ENCODE data around the gene CSMD2.
"Not testable (repeated sequence)": the region's sequence is repeated elsewhere in the genome, so short reads cannot be mapped to it uniquely, and the experiment has no call there.

Gene CSMD2

DNA sequence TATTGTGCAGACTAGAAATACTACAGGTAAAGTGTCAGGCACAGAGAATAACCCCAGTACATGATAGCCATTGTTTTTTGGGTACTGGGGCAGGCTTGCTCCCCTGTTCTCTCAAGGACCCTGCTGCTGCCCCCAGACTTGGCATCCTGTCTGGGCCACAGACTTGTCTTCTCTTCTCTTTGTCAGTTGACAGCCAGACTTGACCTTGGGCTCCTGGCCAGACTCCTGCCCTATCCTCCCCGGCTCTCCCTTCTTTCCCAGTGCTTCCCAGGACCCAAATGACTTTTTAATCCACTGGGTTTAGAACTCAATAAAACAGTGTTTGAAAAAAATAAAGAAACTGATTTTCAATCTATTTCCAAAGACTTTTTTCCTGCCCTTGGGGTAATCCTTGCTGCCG is 649.4 kb downstream of the CSMD2 start:
- H3K36me3 ChIP-seq (ENCODE audit: control insufficient read depth in 1 of 2, insufficient read depth in 2 of 2, low read length in 2 of 2) = no peaks in the 10 kb centered on the region
- H3K27me3 ChIP-seq (ENCODE audit: low read depth, low read length) = no peaks in the 10 kb centered on the region
- H3K4me3 ChIP-seq (ENCODE audit: low read depth in 1 of 2, low read length in 2 of 2) = no peak overlapping the region
- H3K9me3 ChIP-seq (ENCODE audit: control insufficient read depth in 1 of 2, low read length in 2 of 2) = no peaks in the 10 kb centered on the region
- no peaks in the 10 kb centered on the region for H3K4me1 ChIP-seq (ENCODE audit: control insufficient read depth in 1 of 2, insufficient read depth in 2 of 2, low read length in 2 of 2)
- H3K27ac ChIP-seq (ENCODE audit: low read length) = no peak overlapping the region

DNA sequence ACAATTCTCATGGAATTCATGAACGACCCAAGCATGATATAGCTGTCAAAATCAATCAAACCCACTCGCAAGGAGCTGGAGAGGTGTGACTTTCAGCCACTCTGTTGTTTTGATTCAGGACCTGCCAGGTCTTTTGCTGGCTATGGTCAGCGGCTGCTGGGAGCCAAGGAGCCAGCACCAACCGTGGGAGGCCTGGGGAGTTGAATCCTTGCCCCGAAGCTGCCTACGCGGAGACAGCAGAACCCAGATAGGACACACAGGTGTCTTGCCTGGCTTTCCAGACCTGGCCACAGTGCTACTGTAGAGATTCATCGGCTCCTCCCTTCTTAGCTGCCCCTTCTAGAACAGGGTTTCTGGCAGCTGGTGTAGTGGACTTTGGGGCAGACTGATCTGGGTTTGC is 649.9 kb downstream of the CSMD2 start:
- H3K36me3 ChIP-seq (ENCODE audit: control insufficient read depth in 1 of 2, insufficient read depth in 2 of 2, low read length in 2 of 2) = no peaks in the 10 kb centered on the region
- no peak overlapping the region for H3K27ac ChIP-seq (ENCODE audit: low read length)
- no peaks in the 10 kb centered on the region for H3K27me3 ChIP-seq (ENCODE audit: low read depth, low read length)
- H3K9me3 ChIP-seq (ENCODE audit: control insufficient read depth in 1 of 2, low read length in 2 of 2) = no peaks in the 10 kb centered on the region
- H3K4me1 ChIP-seq (ENCODE audit: control insufficient read depth in 1 of 2, insufficient read depth in 2 of 2, low read length in 2 of 2) = no peaks in the 10 kb centered on the region
- H3K4me3 ChIP-seq (ENCODE audit: low read depth in 1 of 2, low read length in 2 of 2) = no peak overlapping the region

DNA sequence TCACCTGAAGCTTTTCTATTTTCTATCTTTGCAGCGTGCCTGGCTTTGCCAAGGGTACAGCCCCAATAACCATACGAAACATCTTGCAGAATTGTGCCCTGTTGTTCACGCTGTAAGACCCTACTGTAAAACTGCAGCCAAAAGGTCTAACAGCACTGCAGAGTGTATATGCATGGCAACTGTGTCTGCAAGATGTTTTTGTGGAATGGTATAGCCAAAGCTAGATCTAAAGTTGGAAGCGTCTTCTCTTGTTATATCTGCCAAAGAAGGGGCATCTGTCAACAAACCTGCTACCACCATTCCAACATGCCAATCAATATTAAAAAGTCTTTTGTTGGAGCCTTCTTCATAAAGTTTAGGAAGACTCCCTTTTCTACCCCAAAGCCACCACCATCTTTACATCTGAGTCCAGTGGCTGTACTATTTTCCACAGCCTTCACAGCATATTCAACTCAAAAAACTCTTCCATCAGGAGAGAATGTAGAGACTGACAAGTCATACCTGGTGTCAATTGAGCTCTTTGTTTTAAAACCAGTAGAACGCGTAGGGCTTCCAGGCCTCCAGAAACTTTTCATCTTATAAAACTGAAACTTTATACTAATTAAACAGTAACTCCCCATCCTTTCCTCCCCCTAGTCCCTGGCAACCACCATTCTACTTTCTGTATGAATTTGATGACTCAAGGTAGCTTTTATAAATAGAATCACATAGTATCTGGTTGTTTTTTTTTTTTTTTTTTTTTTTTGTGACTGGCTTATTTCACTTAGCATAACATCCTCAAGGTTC is 652.6 kb downstream of the CSMD2 start:
- Histone ChIP-seq H3K27me3 (ENCODE audit: low read depth, low read length) (no peaks in the 10 kb centered on the region), H3K27ac (ENCODE audit: low read length) (no peak overlapping the region), H3K4me1 (ENCODE audit: control insufficient read depth in 1 of 2, insufficient read depth in 2 of 2, low read length in 2 of 2) (no peaks in the 10 kb centered on the region), H3K9me3 (ENCODE audit: control insufficient read depth in 1 of 2, low read length in 2 of 2) (no peaks in the 10 kb centered on the region), H3K36me3 (ENCODE audit: control insufficient read depth in 1 of 2, insufficient read depth in 2 of 2, low read length in 2 of 2) (no peaks in the 10 kb centered on the region), H3K4me3 (ENCODE audit: low read depth in 1 of 2, low read length in 2 of 2) (no peak overlapping the region)

DNA sequence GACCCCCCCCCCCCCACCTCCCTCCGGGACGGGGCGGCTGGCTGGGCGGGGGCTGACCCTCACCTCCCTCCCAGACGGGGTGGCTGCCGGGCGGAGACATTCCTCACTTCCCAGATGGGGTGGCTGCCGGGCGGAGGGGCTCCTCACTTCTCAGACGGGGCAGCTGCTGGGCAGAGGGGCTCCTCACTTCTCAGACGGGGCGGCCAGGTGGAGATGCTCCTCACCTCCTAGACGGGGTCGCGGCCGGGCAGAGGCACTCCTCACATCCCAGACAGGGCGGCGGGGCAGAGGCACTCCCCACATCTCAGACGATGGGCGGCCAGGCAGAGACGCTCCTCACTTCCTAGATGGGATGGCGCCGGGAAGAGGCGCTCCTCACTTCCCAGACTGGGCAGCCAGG is 655.8 kb downstream of the CSMD2 start:
- not testable (repeated sequence) for H3K4me1 ChIP-seq (ENCODE audit: control insufficient read depth in 1 of 2, insufficient read depth in 2 of 2, low read length in 2 of 2); H3K9me3 ChIP-seq (ENCODE audit: control insufficient read depth in 1 of 2, low read length in 2 of 2); H3K4me3 ChIP-seq (ENCODE audit: low read depth in 1 of 2, low read length in 2 of 2); H3K27me3 ChIP-seq (ENCODE audit: low read depth, low read length); H3K27ac ChIP-seq (ENCODE audit: low read length); H3K36me3 ChIP-seq (ENCODE audit: control insufficient read depth in 1 of 2, insufficient read depth in 2 of 2, low read length in 2 of 2)

DNA sequence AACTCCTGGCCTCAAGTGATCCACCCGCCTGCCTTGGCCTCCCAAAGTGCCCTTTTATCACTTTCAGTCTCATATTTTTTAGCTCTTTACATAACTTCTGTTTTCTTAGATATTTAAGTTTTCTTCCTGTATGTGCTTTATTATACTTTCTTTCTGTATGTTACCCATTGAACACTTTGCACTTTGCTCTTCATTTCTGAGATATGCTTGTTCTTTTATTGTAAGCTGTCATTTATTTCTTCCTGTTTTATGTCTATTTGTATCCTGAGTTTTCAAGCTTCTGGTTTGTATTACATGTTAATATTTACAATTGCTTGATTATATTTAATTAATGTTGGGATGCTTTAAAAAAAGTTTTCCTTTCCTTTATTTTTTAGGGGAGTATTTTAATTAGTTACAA is 656.9 kb downstream of the CSMD2 start:
- no peaks in the 10 kb centered on the region for H3K27me3 ChIP-seq (ENCODE audit: low read depth, low read length)
- no peaks in the 10 kb centered on the region for H3K36me3 ChIP-seq (ENCODE audit: control insufficient read depth in 1 of 2, insufficient read depth in 2 of 2, low read length in 2 of 2)
- no peaks in the 10 kb centered on the region for H3K4me1 ChIP-seq (ENCODE audit: control insufficient read depth in 1 of 2, insufficient read depth in 2 of 2, low read length in 2 of 2)

DNA sequence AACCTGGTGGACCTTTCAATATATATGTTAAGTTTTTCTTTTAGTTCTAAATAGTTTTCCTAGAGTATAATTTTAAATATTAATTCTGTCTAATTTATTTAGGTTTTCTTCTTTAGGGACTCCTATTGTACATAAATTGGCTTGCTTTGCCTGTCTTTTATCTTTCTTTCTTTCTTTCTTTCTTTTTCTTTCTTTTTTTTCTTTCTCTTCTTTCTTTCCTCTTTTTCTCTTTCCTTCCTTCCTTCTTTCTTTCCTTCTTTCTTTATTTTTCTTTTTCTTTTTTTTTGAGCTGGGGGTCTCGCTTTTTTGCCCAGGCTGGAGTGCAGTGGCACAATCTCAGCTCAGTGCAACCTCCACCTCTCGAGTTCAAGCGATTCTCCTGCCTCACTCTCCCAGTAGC is 657.4 kb downstream of the CSMD2 start:
- Histone ChIP-seq H3K4me3 (ENCODE audit: low read depth in 1 of 2, low read length in 2 of 2) (no peak overlapping the region), H3K9me3 (ENCODE audit: control insufficient read depth in 1 of 2, low read length in 2 of 2) (peaks cover 0 to 3% of the 10 kb centered on the region in 2 donors), H3K4me1 (ENCODE audit: control insufficient read depth in 1 of 2, insufficient read depth in 2 of 2, low read length in 2 of 2) (no peaks in the 10 kb centered on the region), H3K36me3 (ENCODE audit: control insufficient read depth in 1 of 2, insufficient read depth in 2 of 2, low read length in 2 of 2) (no peaks in the 10 kb centered on the region), H3K27me3 (ENCODE audit: low read depth, low read length) (no peaks in the 10 kb centered on the region), H3K27ac (ENCODE audit: low read length) (no peak overlapping the region)

More for the DNA sequence above, 656.9 kb downstream of the CSMD2 start:
- Histone ChIP-seq H3K9me3 (ENCODE audit: control insufficient read depth in 1 of 2, low read length in 2 of 2) (peaks cover 0 to 3% of the 10 kb centered on the region in 2 donors), H3K4me3 (ENCODE audit: low read depth in 1 of 2, low read length in 2 of 2) (no peak overlapping the region), H3K27ac (ENCODE audit: low read length) (no peak overlapping the region)

DNA sequence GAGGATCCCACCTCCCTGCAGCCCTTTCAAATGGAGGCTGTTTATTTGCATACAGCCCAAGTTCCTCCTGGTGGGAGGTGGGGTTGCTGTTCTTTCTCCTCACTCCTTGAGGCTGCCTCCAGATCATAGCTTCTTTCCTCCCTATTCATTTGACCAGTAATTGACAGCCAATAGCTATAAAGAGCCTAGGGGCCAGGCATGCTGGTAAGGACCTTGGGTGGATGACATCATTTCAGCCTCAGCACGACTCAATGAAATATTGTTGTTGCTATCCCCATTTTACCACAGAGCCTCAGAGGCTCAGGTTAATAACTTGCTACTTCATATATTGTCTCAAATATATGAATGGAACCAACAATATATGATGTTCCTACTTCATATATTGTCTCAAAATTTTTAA is 661.5 kb downstream of the CSMD2 start:
- no peaks in the 10 kb centered on the region for H3K36me3 ChIP-seq (ENCODE audit: control insufficient read depth in 1 of 2, insufficient read depth in 2 of 2, low read length in 2 of 2)
- H3K9me3 ChIP-seq (ENCODE audit: control insufficient read depth in 1 of 2, low read length in 2 of 2) = peaks cover 0 to 12% of the 10 kb centered on the region in 2 donors
- no peaks in the 10 kb centered on the region for H3K27me3 ChIP-seq (ENCODE audit: low read depth, low read length)
- H3K4me3 ChIP-seq (ENCODE audit: low read depth in 1 of 2, low read length in 2 of 2) = no peak overlapping the region
- no peak overlapping the region for H3K27ac ChIP-seq (ENCODE audit: low read length)
- H3K4me1 ChIP-seq (ENCODE audit: control insufficient read depth in 1 of 2, insufficient read depth in 2 of 2, low read length in 2 of 2) = no peaks in the 10 kb centered on the region

DNA sequence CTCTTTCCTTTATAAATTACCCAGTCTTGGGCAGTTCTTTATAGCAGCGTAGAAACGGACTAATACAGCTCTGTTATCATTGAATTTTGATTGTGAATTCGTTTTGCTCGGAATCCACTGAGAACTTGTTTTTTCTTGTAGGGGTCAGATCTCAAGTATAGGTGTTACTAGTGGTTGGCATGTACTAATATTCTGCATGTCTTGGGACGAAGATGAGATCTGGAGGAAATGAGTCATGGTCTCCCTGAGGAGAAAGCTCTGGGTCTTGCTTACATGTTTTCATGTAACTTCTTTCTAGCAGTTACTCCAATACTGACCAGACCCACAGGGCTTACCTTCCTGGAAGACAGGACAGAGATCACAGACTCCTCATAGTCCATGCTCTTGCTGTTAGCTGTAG is 662.3 kb downstream of the CSMD2 start:
- H3K9me3 ChIP-seq (ENCODE audit: control insufficient read depth in 1 of 2, low read length in 2 of 2) = peaks cover 0 to 19% of the 10 kb centered on the region in 2 donors
- H3K4me1 ChIP-seq (ENCODE audit: control insufficient read depth in 1 of 2, insufficient read depth in 2 of 2, low read length in 2 of 2) = no peaks in the 10 kb centered on the region
- H3K27ac ChIP-seq (ENCODE audit: low read length) = no peak overlapping the region
- peaks cover 0 to 2% of the 10 kb centered on the region in 2 donors for H3K36me3 ChIP-seq (ENCODE audit: control insufficient read depth in 1 of 2, insufficient read depth in 2 of 2, low read length in 2 of 2)
- no peak overlapping the region for H3K4me3 ChIP-seq (ENCODE audit: low read depth in 1 of 2, low read length in 2 of 2)
- no peaks in the 10 kb centered on the region for H3K27me3 ChIP-seq (ENCODE audit: low read depth, low read length)

DNA sequence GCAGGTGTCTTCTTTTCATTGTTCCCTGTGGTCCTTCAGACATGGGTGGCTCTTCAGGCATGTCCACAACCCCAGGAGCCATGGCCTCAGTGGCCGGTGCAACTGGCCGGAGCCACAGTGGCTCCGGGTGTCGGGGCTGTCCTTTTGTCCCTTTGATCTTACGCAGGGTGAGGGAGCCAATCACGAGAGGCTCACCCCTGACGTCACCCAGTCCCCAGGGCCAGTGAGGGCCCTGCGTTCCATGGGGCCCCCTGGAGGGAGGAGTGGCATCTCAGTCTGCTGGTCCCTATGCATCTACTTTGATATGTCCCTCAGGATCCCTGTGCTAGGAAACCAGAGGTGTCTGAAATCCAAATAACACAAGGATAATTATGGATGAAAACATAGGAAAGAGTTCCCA is 663.3 kb downstream of the CSMD2 start:
- H3K27ac ChIP-seq (ENCODE audit: low read length) = no peak overlapping the region
- no peak overlapping the region for H3K4me3 ChIP-seq (ENCODE audit: low read depth in 1 of 2, low read length in 2 of 2)
- no peaks in the 10 kb centered on the region for H3K27me3 ChIP-seq (ENCODE audit: low read depth, low read length)
- no peaks in the 10 kb centered on the region for H3K4me1 ChIP-seq (ENCODE audit: control insufficient read depth in 1 of 2, insufficient read depth in 2 of 2, low read length in 2 of 2)
- peaks cover 5 to 27% of the 10 kb centered on the region in 2 donors for H3K9me3 ChIP-seq (ENCODE audit: control insufficient read depth in 1 of 2, low read length in 2 of 2)
- peaks cover 0 to 11% of the 10 kb centered on the region in 2 donors for H3K36me3 ChIP-seq (ENCODE audit: control insufficient read depth in 1 of 2, insufficient read depth in 2 of 2, low read length in 2 of 2)

DNA sequence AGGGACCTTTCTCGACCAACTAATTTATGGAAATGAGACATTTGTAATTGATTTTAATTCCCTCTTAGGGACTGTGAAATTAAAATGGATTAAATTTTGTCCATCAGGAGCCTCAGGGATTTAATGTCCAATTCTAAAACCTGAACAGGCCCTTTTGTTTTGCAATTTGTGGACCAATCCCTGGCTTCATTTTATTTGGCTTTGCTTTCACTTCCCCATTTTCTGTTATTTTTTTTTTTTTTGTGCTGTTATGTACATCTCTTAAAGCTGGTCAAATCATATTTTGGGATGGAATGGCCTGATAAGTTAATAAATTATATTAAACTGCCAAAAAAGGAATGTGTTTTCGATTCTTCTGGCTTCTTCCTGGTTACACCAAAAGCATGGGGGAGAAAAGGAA is 663.7 kb downstream of the CSMD2 start:
- Histone ChIP-seq H3K36me3 (ENCODE audit: control insufficient read depth in 1 of 2, insufficient read depth in 2 of 2, low read length in 2 of 2) (peaks cover 0 to 12% of the 10 kb centered on the region in 2 donors), H3K9me3 (ENCODE audit: control insufficient read depth in 1 of 2, low read length in 2 of 2) (peaks cover 5 to 31% of the 10 kb centered on the region in 2 donors), H3K27me3 (ENCODE audit: low read depth, low read length) (no peaks in the 10 kb centered on the region), H3K27ac (ENCODE audit: low read length) (no peak overlapping the region), H3K4me1 (ENCODE audit: control insufficient read depth in 1 of 2, insufficient read depth in 2 of 2, low read length in 2 of 2) (no peaks in the 10 kb centered on the region), H3K4me3 (ENCODE audit: low read depth in 1 of 2, low read length in 2 of 2) (no peak overlapping the region)

DNA sequence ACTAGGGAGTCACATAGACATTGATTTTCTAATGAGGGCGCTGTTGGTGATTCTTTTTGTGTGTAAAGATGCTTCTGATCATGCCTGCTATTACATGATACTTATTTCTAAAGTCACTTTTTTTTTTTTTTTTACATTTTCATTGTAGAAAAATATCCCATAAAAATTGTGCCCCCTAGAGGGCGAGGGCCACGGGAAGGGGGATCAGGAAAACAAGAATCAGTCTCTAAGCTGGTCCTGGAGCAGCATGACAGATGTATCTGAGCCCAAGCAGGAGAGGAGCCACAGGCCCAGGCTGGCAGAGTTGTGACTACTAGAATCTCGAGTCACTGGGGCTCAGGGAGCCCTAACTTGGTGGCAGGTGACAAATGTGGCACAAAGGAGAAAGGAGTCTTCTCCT is 664.5 kb downstream of the CSMD2 start:
- Histone ChIP-seq H3K36me3 (ENCODE audit: control insufficient read depth in 1 of 2, insufficient read depth in 2 of 2, low read length in 2 of 2) (peaks cover 0 to 20% of the 10 kb centered on the region in 2 donors), H3K9me3 (ENCODE audit: control insufficient read depth in 1 of 2, low read length in 2 of 2) (peaks cover 11 to 38% of the 10 kb centered on the region in 2 donors), H3K4me3 (ENCODE audit: low read depth in 1 of 2, low read length in 2 of 2) (no peak overlapping the region), H3K27me3 (ENCODE audit: low read depth, low read length) (no peaks in the 10 kb centered on the region), H3K27ac (ENCODE audit: low read length) (no peak overlapping the region), H3K4me1 (ENCODE audit: control insufficient read depth in 1 of 2, insufficient read depth in 2 of 2, low read length in 2 of 2) (no peaks in the 10 kb centered on the region)

DNA sequence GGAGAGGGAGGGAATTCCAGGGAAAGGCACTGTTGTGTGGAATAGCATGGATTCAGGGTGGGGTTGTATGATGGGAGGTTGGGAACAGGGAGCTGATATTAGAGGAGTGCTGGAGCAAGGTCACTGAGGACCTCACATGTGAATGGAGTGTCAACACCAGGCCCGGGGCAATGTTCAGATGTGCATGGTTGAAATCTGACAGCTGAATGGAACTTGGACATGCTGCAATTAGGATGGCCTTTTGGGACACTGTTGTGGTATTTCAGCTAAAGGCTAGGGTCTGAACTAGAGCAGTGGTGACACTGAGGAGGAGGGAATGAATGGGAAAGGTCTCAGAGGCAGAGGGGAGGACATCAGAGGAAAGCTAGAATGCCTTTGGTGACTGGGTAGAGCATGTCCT is 667.6 kb downstream of the CSMD2 start:
- no peaks in the 10 kb centered on the region for H3K4me1 ChIP-seq (ENCODE audit: control insufficient read depth in 1 of 2, insufficient read depth in 2 of 2, low read length in 2 of 2)
- peaks cover 36 to 67% of the 10 kb centered on the region in 2 donors for H3K9me3 ChIP-seq (ENCODE audit: control insufficient read depth in 1 of 2, low read length in 2 of 2)
- H3K4me3 ChIP-seq (ENCODE audit: low read depth in 1 of 2, low read length in 2 of 2) = no peak overlapping the region
- H3K27me3 ChIP-seq (ENCODE audit: low read depth, low read length) = no peaks in the 10 kb centered on the region
- no peak overlapping the region for H3K27ac ChIP-seq (ENCODE audit: low read length)
- peaks cover 22 to 49% of the 10 kb centered on the region in 2 donors for H3K36me3 ChIP-seq (ENCODE audit: control insufficient read depth in 1 of 2, insufficient read depth in 2 of 2, low read length in 2 of 2)

Measured in muscle layer of duodenum (tissue), 2 donors.